A549 treated with dexamethasone at 1 μM for 4 hours (cell line): Measurements from ENCODE around the gene FGFR3. TPM values are rescaled to one million over a fixed set of nuclear protein-coding genes. Genes with fewer than 3 reads are reported as not detected.

ENCODE experiments used
- total RNA-seq: library from RNA; stranded (reverse); fragments of 200-300 nt; extraction: Qiagen RNA extraction; gene quantifications from 5 replicates; pipeline ENCODE4 v1.2.3, GENCODE V29; 2022

FGFR3 gene
- total RNA-seq = 1.0 to 2.5 TPM (median 2.3 TPM) in 5 replicates

GRCh38 chr4:1792832-1793495, at the start of gene FGFR3:
Gene FGFR3, plus strand, starts transcription at chr4:1793293. Its CDS starts 642 bp downstream, at chr4:1793935.

GRCh38 chr4:1856071-1856942, 63.2 kb downstream of the FGFR3 start, which contains the start of gene LETM1:
Gene LETM1, minus strand, starts transcription at chr4:1856156. Its CDS starts 206 bp downstream, at chr4:1855950.

Other genes starting within 250 kb of the FGFR3 start
- gene FAM53A, start 109.0 kb upstream of the FGFR3 start, total RNA-seq = 0.59 to 1.4 TPM (median 0.98 TPM) in 5 replicates
- 62.3 to 98.1 TPM (median 66.4 TPM) in 5 replicates for gene SLBP, start 81.0 kb upstream of the FGFR3 start, total RNA-seq
- 16.0 to 25.7 TPM (median 21.9 TPM) in 5 replicates for gene TMEM129, start 72.0 kb upstream of the FGFR3 start, total RNA-seq
- gene TACC3, start 71.8 kb upstream of the FGFR3 start, total RNA-seq = 72.9 to 89.8 TPM (median 86.3 TPM) in 5 replicates
- gene LETM1, start 62.9 kb downstream of the FGFR3 start, total RNA-seq = 20.1 to 33.2 TPM (median 32.2 TPM) in 5 replicates
- gene NSD2, start 78.1 kb downstream of the FGFR3 start, total RNA-seq = 35.1 to 50.6 TPM (median 46.8 TPM) in 5 replicates
- gene NELFA, start 215.7 kb downstream of the FGFR3 start, total RNA-seq = 16.3 to 25.2 TPM (median 23.9 TPM) in 5 replicates